HEK293 (cell line): ENCODE measurements around the gene CKLF.

Source experiments
- BCL11A ChIP-seq: fragments of 450-650 bp; formaldehyde crosslinking; IDR thresholded peaks from 2 replicates; pipeline ENCODE4 v1.5.1; 2016; ENCODE audit warnings: low read depth, missing biosample characterization, missing genetic modification characterization
- CTCF ChIP-seq: fragments of 450-650 bp; formaldehyde crosslinking; IDR thresholded peaks from 2 replicates; pipeline ENCODE4 v1.5.1; 2016; ENCODE audit warnings: missing biosample characterization, missing genetic modification characterization
- KLF16 ChIP-seq: fragments of 450-650 bp; formaldehyde crosslinking; IDR thresholded peaks from 2 replicates; pipeline ENCODE4 v1.5.1; 2017; ENCODE audit warnings: missing biosample characterization, missing genetic modification characterization
- REST ChIP-seq: fragments of 450-650 bp; formaldehyde crosslinking; IDR thresholded peaks from 2 replicates; pipeline ENCODE4 v1.5.1; 2016; ENCODE audit warnings: missing biosample characterization, missing genetic modification characterization
- ZNF561 ChIP-seq: fragments of 450-650 bp; IDR thresholded peaks from 2 replicates; pipeline ENCODE4 v1.5.1; 2018; ENCODE audit warnings: missing biosample characterization, missing genetic modification characterization, borderline replicate concordance
- ZNF596 ChIP-seq: fragments of 450-650 bp; IDR thresholded peaks from 2 replicates; pipeline ENCODE4 v1.5.0; 2018; ENCODE audit warnings: missing biosample characterization, mild to moderate bottlenecking, missing genetic modification characterization, moderate library complexity
- ZNF624 ChIP-seq: fragments of 450-650 bp; formaldehyde crosslinking; IDR thresholded peaks from 2 replicates; pipeline ENCODE4 v1.5.1; 2017; ENCODE audit warnings: missing biosample characterization, missing genetic modification characterization
- TF ChIP-seq, protein P1 (sequence below): fragments of 450-650 bp; formaldehyde crosslinking; IDR thresholded peaks from 2 replicates; pipeline ENCODE4 v1.5.1; 2016; ENCODE audit warnings: missing biosample characterization, missing genetic modification characterization, low read depth

DNA sequence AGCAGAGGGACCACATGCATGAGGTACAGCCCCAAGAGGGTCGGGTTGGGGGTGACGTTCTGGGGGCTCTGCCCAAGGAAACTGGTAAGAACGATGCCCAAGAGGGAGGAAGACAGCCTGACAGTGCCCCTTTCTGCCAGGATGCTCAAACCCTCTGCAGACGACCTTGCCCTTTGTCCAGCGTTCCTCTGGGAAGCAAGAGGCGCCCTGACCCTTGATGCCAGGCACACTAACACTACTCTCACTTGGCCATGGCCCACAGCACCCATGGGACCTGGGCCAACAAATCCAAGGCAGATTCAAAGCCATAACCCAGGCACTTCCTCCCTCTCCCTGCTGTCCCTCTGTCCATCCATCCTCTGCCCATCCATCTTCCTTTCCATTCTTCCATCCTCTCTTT lies 22.9 kb upstream of the CKLF start:
- no peak for TF ChIP-seq REST (tag by site-specific recombination)
- TF ChIP-seq, protein P1, sequence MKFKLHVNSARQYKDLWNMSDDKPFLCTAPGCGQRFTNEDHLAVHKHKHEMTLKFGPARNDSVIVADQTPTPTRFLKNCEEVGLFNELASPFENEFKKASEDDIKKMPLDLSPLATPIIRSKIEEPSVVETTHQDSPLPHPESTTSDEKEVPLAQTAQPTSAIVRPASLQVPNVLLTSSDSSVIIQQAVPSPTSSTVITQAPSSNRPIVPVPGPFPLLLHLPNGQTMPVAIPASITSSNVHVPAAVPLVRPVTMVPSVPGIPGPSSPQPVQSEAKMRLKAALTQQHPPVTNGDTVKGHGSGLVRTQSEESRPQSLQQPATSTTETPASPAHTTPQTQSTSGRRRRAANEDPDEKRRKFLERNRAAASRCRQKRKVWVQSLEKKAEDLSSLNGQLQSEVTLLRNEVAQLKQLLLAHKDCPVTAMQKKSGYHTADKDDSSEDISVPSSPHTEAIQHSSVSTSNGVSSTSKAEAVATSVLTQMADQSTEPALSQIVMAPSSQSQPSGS = no peak
- TF ChIP-seq CTCF (tag by site-specific recombination) = no peak
- TF ChIP-seq ZNF596 (tag by site-specific recombination) = no peak
- no peak for TF ChIP-seq BCL11A
- no peak for TF ChIP-seq KLF16
- TF ChIP-seq ZNF624 (tag by site-specific recombination) = no peak
- no peak for TF ChIP-seq ZNF561
